ENCODE data around the gene CDT1.

- TF ChIP-seq CTCF (conservative IDR thresholded peaks at IDR 0.05 in 1 of 2, IDR thresholded peaks at IDR 0.05 in 1 of 2; ENCODE audit: low read depth in 1 of 2, low read length in 2 of 2) (peak; percentile 35 to 57), EZH2 (IDR thresholded peaks at IDR 0.05; ENCODE audit: low read length, missing control alignments) (no peak)
Measured at GRCh38 chr16:88815901-88816589, 12.5 kb downstream of the CDT1 start.
